Hematopoietic multipotent progenitor cell treated with erythropoietin and hydrocortisone succinate and interleukin-3 and kit ligand, for 15 days (in vitro differentiated cells): ENCODE data around the gene PALM.
"Not testable (repeated sequence)": the region's sequence is repeated elsewhere in the genome, so short reads cannot be mapped to it uniquely, and the experiment has no call there.

Experiments
- DNase-seq: peaks from one replicate; pipeline ENCODE4 v3.0.0-alpha.2; 2015; ENCODE audit warnings: low spot score

The PALM gene

DNA sequence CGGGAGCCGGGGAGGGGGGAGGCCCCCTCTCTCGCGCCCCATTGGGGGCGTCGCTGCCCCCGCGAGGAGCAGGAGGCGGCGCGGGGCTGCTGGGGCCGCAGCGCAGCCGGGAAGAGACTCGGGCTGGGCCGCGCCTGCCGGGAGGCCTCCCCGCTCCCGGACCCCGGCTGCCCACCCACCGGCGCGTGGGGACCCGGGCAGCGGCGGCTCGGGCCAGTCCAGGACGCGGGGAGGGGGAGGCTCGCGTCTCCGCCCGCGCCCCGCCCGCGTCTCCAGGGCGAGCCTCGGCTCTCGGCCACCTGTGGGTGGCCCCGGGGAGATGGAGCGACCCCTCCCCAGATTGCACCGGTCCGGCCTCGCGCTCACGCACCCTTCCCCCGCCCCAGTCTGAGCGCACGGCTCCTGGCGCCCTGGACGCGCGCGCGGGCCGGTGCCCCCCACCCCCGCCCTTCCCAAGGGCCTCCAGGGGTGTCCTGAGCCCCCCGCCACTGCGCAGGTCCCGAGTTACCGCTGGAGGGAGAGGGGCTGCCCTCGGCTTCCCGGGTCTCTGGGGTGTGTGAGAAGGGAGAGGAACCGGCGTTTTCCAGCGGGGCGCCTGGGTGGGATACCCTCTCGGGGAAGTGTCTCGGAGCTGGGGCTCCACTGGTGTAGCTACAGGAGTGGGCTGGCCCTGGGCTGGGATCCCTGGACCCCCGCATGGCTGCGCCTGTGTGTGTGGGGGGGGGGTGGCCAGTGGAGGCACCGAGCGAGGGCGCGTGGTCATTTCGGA, 645 bp downstream of the PALM start:
- no peak for DNase-seq

DNA sequence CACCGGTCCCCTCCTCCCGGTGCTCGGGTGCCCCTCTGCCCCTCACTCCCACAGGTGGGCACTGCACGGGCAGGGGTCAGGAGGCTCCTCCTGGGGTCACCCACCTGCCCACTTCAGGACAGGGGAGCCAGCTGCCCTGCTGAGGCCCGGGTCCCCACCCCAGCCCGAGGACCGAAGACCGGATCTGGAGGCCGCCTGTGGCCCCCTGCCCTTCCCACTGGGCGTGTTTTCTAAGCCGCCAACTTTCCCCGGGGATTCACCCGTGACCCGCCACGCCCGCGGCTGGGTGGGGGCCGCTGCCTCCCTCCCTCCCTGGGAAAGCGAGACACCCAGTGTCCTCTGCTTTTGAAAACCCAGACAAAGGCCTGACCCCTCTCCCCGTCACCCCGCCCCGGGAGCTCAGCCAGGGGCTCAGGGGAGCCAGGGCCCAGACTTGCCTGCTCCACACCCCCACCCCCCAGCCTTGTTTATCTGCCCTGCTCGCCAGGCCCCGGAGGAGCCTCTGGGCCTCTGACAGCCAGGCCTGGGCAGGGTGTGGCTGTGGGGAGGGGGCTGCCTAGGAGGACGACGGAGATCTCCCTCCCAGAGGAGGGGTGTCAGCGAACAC, 1.3 kb downstream of the PALM start:
- DNase-seq: no peak

DNA sequence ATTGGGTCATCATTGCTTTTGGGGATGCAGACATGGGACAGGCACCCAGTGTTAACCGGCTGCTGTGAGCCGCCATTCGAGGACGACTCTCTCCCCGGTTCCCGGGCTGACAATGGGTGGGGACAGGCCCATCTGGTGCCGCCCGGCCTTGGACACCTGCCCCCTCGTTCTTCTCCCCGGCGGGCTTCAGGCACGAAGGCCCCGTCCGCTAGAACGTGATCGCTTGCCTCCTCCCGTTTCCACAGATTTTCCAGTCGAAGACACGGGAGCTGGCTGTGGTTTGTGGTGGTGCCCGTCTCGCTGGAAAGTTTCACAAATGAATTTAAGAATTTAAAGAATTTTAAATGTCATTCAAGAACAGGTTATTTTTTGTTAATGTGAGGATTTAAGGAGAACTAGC, 2.0 kb downstream of the PALM start:
- no peak for DNase-seq

DNA sequence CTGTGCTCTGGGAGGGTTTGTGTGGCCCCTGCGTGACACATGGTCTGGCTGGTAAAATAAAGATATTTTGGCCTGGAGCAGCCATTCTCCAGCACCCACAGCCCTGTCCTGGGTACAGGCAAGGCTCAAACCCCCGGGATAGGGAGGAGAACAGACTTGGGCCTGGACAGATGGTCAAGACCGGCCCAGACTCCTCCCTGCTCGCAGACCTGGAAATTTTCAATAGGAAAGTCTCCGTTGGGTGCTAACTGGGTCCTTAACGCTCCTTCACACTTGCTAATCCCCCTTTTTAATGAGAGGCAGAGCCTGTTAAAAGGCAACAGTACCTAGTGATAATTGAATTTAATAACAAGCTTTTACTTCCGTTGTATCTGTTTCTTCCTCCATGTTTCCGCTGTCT, 2.5 kb downstream of the PALM start:
- no peak for DNase-seq

DNA sequence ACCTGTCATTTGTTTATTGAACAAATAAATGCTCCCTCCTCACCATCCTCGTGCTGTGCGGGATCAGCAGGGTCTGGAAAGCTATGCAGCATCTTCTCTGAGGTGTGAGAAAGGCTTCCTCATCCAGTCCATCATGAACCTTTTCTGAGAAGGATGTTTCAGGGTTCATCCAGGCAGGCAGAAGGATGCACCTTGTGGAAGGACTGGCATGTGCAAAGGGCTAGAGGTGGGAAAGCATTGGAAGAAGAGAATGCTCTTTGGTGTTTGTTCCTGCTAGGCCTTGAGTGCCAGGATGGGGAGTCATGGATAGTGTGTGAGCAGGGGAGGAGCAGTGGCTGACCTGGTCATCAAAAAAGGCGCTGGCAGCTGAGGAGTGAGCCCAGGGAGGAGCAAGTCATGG, 6.6 kb downstream of the PALM start:
- DNase-seq: no peak

DNA sequence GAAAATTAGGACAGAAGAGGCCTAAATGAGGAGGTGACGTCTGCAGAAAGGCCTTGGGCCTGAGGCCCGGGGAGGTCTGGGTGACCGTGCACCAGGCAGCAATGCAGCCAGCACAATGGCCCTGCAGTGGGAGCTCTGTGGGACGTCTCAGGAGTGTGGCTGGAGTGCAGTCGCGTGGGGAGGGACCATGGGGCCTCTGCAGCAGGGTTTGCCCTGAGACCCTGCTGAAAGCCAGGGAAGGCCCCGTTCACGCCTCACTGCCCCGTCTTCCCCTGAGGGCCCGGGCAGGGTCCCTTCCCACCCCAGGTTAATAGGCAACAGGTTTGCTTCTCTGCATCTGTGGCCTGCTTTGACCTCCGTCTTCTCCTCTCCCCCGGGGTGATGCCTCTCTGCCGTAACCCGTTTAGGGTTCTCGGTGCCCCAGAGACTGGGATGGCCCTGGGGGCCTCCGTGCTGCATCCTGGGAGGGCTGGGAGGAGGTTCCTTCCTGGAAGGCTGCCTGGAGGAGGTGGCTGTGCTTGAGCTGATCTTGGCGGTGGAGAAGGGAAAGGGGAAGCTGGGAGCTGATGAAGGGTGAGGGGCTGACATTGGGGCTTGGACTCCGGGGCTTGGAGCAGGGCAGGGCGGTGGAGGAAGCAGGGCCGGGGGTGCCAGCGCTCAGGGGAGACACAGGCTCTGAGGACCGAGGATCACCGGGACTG, 9.7 kb downstream of the PALM start:
- DNase-seq: no peak

DNA sequence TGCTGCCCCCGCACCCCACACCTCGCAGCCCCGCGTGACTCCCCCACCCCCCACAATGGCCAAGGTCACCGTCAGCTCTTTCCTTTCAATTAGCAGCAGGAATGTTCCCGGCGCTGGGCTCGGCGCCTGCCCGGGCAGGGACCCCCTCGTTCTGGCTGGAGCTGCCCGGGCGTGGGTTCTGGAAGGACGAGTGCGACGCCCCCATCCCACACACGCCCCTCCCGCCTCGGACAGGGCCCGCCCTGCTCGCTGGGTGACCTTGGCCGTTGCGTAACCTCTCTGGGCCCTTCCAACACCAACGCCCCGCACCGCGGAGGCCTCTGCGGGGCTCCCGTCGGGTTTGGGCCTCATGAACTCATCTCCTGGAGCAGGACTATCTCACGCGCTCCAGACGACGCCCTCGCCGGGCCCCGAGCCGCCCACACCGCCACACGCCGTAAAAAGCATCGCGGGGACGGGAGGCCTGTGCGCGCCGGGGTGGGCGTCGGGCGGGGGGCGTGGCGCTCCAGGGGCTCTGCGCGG, 10.3 kb downstream of the PALM start:
- no peak for DNase-seq

DNA sequence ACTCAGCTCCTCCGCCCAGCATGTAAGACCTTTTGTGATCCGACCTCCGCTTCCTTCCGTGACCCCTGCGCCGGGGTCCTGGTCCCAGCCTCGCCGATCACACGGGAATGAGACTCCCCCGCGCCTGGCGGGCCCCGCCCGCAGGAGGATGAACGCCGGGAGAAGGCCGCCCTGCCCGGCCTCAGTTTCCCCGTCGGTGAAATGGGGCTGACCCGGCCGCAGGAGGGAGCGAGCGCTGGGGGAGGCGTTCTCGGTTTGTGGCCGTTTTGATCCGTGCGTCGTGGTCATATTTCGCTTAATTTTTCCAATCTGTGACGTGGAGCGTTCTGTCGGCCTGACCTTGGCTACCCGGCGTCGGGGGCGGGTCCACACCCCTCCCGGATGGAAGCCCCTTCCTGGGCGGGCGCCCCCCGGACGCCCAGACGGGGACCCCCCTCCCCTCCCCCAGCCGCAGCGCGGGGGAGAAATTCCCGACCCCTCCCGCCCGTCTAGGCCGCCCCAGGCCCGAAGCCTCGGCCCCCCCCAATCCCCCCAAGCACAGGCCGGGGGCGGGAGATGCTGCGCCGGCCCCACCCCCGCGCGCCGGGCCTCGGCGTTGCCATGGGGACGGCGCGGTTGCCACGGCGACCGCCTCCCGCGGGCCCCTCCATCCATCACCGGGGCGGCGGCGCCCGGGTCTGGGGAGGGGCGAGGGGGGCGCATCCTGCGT, 11.1 kb downstream of the PALM start:
- no peak for DNase-seq

DNA sequence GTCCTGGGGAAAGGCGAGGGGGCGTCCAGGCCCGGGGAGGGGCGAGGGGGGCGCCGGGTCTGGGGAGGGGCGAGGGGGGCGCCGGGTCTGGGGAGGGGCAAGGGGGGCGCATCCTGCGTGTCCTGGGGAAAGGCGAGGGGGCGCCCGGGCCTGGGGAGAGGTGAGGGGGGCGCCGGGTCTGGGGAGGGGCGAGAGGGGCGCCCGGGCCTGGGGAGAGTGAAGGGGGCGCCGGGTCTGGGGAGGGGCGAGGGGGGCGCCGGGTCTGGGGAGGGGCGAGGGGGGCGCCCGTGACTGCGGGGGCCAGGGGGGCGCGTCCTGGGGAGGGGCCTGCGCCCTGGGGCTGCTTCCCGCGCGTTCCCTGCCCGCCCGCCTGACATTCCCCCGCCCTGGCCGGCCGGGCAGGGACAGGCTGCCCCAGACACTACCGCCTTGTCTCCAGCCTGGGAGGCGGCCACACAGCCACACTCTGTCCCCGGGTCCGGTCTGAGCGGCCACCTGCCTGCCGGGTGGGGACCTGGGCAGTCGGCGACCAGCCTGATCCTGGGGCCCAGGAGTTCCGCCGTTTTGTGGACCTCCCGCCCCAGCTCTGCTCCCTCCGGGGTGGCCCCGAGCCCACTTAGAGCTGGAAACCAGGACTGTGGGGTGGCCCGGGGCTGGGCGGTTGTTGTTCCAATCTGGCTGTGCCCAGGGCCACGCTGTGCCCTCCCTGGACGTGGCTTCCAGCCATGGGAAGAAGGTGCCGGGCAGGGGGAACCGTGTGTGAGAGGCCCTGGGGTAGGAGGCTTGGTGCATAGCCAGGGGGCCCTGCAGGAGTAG, 11.8 kb downstream of the PALM start:
- no peak for DNase-seq

DNA sequence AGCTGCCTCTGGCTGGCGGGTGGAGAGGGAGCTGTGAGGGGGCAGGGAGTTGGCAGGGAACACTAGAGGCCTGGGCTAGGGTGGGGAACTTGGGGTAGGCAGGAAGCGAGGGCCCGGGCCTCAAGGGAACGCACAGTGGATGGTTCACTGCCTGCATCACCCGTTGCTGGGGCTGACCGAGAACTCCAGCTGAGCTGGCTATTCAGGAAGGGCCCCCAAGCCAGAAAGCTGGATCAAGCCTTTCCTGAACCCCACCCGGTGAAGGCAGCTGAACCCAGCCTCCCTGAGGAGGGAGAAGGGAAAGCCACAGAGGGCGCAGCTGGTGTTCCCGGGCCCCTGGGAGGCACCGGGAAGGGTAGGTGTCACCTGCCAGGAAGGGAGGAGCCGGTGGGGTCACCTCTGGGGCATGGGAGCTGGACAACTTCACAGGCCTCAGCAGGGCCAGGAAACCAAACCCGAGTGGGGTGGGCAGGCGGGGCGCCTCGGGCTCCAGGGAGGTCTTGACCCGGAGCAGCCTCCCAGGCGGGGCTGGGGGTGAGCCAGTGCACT, 13.9 kb downstream of the PALM start:
- DNase-seq: no peak

DNA sequence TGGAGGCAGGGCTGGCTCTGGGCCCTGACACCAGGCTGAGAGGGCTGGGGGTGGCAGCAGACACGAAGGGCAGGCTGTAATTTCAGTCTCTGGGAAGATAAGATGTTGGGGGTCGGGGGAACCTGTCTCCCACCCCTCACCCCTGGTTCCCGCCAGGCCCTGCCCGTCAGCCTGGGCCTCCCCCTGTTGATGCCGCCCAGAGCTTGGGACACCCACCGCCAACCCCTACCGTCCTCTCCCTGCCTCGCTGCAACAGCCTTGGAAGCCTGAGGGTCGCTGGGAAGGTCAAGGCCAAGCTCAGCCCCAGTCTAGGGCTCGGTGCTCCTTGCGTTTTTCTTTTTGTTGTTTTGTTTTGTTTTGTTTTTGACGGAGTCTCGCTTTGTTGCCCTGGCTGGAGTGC, 14.5 kb downstream of the PALM start:
- DNase-seq: no peak

DNA sequence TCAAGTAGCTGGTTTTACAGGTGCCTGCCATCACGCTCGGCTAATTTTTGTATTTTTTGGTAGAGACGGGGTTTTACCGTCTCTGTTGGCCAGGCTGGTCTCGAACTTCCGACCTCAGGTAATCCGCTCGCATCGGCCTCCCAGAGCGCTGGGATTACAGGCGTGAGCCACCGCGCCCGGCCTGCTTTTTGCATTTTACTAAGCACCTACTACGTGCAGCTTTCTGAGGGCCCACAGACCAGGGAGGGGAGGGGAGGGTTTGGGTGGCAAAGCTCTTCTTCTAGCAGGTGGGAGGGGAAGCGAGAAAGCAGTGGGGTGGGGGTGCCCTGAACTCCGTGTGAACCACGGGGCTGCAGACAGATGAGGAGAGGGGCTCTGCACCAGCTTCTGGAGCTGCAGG, 15.0 kb downstream of the PALM start:
- DNase-seq: no peak

DNA sequence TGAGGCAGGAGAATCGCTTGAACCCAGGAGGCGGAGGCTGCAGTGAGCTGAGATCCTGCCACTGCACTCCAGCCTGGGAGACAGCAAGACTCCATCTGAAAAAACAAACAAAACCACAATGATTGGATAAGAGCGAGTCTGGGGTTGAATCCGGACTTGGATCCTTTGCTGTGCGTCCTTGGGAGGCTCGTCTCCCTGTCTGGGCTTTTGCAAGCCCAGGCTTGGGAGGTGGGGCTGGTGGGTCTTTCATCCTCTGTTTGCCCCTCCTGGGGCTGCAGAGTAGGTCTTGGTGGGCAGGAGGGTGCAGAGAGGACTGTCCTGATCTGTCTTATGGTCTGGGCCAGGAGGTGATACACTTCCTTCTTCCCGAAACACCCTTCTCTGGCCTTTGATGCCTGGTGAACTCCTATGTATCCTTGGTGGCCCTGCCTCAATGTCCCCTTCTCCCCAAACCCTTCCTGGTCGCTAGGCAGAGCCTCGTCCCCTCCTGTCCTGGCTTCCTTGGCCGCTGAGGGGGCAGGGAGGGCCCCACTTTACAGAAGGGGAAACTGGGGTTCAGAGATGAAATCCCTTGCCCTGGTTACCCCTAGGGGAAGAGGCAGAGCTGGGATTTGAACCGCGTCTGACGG, 16.8 kb downstream of the PALM start:
- no peak for DNase-seq

DNA sequence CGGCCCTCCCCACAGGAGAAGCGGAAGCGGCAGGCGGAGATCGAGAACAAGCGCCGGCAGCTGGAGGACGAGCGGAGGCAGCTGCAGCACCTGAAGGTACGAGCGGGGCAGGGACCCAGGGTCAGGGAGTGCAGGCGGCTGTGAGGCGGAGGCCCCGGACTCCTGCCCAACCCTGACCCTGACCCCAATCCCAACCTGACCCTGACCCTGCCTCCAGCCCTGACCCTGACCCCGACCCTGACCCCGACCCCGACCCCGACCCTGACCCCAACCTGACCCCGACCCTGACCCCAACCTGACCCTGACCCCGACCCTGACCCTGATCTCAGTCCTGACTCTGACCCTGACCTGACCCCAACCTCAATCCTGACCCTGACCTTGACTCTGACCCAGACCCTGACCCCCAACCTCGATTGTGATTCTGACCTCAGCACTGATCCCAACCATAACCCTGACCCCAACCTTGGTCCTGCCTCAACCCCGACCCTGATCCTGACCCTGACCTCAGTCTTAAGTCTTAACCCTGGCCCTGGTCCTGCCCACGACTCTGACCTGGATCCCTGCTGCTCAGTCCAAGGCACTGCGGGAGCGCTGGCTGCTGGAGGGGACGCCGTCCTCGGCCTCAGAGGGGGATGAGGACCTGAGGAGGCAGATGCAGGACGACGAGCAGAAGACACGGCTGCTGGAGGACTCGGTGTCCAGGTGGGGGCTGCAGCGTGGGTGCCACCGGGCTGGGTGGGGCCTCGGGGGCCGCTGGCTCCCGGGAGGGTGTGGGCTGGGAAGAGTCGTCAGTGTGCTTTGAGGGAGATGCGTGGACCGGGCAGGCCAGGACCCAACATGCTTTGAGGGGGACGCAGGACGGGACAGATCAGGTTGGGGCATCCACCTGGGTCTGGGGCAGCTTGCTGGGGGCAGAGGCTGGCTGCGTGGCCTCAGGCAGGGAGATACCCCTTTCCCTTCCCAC, 18.5 kb downstream of the PALM start:
- DNase-seq: no peak

DNA sequence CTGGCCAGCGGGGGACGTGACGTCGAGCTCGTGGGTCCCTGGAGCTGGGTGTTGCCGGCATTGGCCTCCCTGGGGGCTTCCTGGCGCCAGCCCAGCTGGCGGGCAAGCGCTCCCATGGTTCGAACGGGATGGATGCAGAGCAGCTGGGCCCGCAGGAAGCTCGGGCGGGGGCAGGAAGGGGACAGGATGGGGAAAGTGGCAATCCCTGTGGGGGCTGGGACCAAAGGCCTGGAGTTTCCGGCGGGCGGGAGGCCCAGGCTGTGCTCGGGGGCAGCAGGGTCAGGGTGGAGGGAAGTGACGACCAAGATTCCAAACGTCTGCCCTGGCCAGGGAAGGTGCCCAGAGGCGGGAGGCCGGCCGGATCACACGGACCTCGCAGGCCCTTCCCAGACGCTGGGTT, 19.3 kb downstream of the PALM start:
- DNase-seq: no peak

DNA sequence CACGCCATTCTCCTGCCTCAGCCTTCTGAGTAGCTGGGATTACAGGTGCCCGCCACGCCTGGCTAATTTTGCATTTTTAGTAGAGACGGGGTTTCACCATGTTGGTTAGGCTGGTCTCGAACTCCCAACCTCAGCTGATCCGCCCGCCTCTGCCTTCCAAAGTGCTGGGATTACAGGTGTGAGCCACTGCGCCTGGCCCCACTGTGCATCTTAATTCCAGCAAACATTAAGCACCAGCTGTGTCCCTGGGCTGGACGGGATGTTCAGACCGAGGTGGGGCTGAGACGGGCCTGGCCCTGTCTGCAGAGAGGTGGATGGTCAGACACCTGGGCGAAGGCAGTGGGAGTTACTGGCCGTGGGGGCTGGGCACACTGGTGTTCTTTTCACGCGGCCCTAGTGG, 20.8 kb downstream of the PALM start:
- not testable (repeated sequence) for DNase-seq

DNA sequence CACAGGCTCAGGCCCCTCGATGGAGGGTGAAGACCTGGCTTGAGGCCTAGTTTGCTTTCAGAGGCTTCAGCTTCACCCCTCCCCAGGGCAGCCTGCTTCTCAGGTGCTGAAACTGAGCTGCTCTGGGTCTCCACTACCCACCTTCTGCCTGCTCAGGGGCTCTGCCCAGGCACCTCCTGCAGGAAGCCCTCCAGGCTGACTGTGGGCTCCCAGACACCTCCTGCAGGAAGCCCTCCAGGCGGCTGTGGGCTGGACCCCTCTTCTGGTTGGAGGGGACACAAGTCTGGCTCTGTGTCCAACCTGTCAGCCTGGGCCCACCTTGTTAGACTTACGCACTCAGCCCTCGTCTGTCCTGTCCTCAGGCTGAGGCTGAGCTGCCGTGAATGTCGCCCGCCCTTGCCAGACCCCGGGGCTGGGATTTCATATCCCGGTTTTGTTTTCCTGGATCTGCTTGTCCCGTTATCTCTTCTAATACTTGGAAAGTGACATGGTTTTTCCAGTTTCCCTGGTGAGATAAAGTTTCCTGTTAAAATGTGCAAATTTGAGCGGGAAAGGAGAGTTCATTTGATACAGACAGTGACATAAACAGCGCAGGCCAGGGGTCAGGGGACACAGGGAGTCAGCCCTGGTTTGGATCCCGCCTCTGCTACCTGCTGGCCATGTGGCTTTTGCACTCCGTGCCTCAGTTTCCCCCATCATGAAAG, 21.4 kb downstream of the PALM start:
- no peak for DNase-seq

DNA sequence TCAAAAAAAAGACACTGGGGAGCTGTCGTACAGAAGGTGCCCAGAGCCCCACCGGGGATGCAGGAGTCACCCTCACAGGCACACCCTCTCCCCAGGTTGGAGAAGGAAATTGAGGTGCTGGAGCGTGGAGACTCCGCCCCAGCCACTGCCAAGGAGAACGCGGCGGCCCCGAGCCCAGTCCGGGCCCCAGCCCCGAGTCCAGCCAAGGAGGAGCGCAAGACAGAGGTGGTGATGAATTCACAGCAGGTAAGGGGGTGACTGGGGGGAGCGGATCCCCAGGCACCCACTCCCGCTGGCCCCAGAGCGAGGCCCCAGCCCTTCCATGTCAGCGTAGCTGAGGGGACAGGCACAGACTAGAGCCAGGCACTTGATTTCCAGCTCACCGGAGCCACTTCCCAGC, 22.3 kb downstream of the PALM start:
- no peak for DNase-seq
